HepG2 (cell line): Measurements from ENCODE around the gene CDH13. TPM values are rescaled to one million over a fixed set of nuclear protein-coding genes. Genes with fewer than 3 reads are reported as not detected.

Source experiments
- HINFP ChIP-seq: sonication (generic); formaldehyde crosslinking; IDR thresholded peaks from 2 replicates; pipeline ENCODE4 v1.4.0; 2020; ENCODE audit warnings: low read depth, mild to moderate bottlenecking, missing genetic modification reagents
- MAF1 ChIP-seq: sonication (generic); formaldehyde crosslinking; IDR thresholded peaks from 2 replicates; pipeline ENCODE4 v1.5.0; 2020; ENCODE audit warnings: missing genetic modification reagents, borderline replicate concordance
- PAXIP1 ChIP-seq: sonication (generic); formaldehyde crosslinking; conservative IDR thresholded peaks from 2 replicates; pipeline ENCODE4 v1.4.0; 2020; ENCODE audit warnings: mild to moderate bottlenecking, missing genetic modification reagents, moderate library complexity
- POGK ChIP-seq: sonication (generic); formaldehyde crosslinking; conservative IDR thresholded peaks from 2 replicates; pipeline ENCODE4 v1.8.0; 2022; ENCODE audit warnings: mild to moderate bottlenecking, moderate library complexity, missing genetic modification reagents
- REPIN1 ChIP-seq: sonication (generic); formaldehyde crosslinking; IDR thresholded peaks from 2 replicates; pipeline ENCODE4 v1.8.0; 2022; ENCODE audit warnings: missing genetic modification reagents, low read depth, mild to moderate bottlenecking, borderline replicate concordance
- RXRB ChIP-seq: IDR thresholded peaks from 2 replicates; pipeline ENCODE4 v1.6.1; 2016; ENCODE audit warnings: borderline replicate concordance, missing genetic modification reagents, missing compliant biosample characterization
- SMARCC2 ChIP-seq: fragments of 450-650 bp; IDR thresholded peaks from 2 replicates; pipeline ENCODE4 v1.6.1; 2017; ENCODE audit warnings: antibody characterized with exemption, mild to moderate bottlenecking
- SNAPC2 ChIP-seq: sonication (generic); formaldehyde crosslinking; IDR thresholded peaks from 2 replicates; pipeline ENCODE4 v1.8.1; 2022; ENCODE audit warnings: mild to moderate bottlenecking, missing genetic modification reagents
- TEAD2 ChIP-seq: sonication (generic); formaldehyde crosslinking; IDR thresholded peaks from 2 replicates; pipeline ENCODE4 v1.9.0; 2021; ENCODE audit warnings: missing genetic modification reagents
- ZFP91 ChIP-seq: sonication (generic); formaldehyde crosslinking; IDR thresholded peaks from 2 replicates; pipeline ENCODE4 v1.9.0; 2022; ENCODE audit warnings: missing genetic modification reagents, mild to moderate bottlenecking, borderline replicate concordance
- ZNF281 ChIP-seq: sonication (generic); formaldehyde crosslinking; IDR thresholded peaks from 2 replicates; pipeline ENCODE4 v1.4.0; 2020; ENCODE audit warnings: missing genetic modification reagents, borderline replicate concordance
- ZNF329 ChIP-seq: sonication (generic); formaldehyde crosslinking; IDR thresholded peaks from 2 replicates; pipeline ENCODE4 v1.9.0; 2021; ENCODE audit warnings: low read depth, mild to moderate bottlenecking, missing genetic modification reagents
- ZNF414 ChIP-seq: sonication (generic); formaldehyde crosslinking; IDR thresholded peaks from 2 replicates; pipeline ENCODE4 v1.5.0; 2020; ENCODE audit warnings: missing genetic modification reagents
- ZNF446 ChIP-seq: sonication (generic); formaldehyde crosslinking; IDR thresholded peaks from 2 replicates; pipeline ENCODE4 v1.5.0; 2020; ENCODE audit warnings: mild to moderate bottlenecking, missing genetic modification reagents
- ZNF569 ChIP-seq: sonication (generic); formaldehyde crosslinking; IDR thresholded peaks from 2 replicates; pipeline ENCODE4 v1.5.0; 2020; ENCODE audit warnings: mild to moderate bottlenecking, missing genetic modification reagents, moderate library complexity, borderline replicate concordance
- ZNF614 ChIP-seq: IDR thresholded peaks from 2 replicates; pipeline ENCODE4 v1.6.1; 2018; ENCODE audit warnings: missing biosample characterization, missing genetic modification reagents, inconsistent platforms, borderline replicate concordance
- polyA plus RNA-seq, 8 experiments: library from polyadenylated mRNA; depleted of rRNA in 3 of 8; stranded (reverse) in 7 of 8; unstranded in 1 of 8; fragments of >200 nt; fragmentation: Illumina TruSeq in 4 of 8; extraction: Trizol in 4 of 8; gene quantifications; 2 replicates each; pipeline versions ENCODE4 v1.2.1 to v1.2.3, GENCODE V29; 2011 to 2016; ENCODE audit warnings: low read depth in 4 of 8, missing spikeins in 1 of 8, mixed read lengths in 1 of 8; ENCODE audit not compliant: insufficient read depth in 1 of 8
- total RNA-seq, 5 experiments: library from RNA; depleted of rRNA; stranded (reverse); fragments of >200 nt; fragmentation: Illumina TruSeq; extraction: Trizol; gene quantifications; 2 replicates each; pipeline ENCODE4 v1.2.3, GENCODE V29; 2016; ENCODE audit warnings: low read depth in 1 of 5

CDH13 gene
- total and polyA plus RNA-seq, 2 of the 13 experiments (the other 11 are each of a cell fraction or from before 2014, with no cell fraction given), result not detected

- TF ChIP-seq PAXIP1 (CRISPR knock-in tag), result no peak
- TF ChIP-seq POGK, result no peak
- TF ChIP-seq ZNF446 (CRISPR knock-in tag), result no peak
- TF ChIP-seq ZNF329, result no peak
- no peak for TF ChIP-seq ZNF614
- TF ChIP-seq ZNF414 (CRISPR knock-in tag), result no peak
- no peak for TF ChIP-seq ZFP91 (CRISPR knock-in tag)
- TF ChIP-seq SMARCC2, result no peak
- TF ChIP-seq TEAD2 (CRISPR knock-in tag), result no peak
- TF ChIP-seq ZNF569 (CRISPR knock-in tag), result no peak
- no peak for TF ChIP-seq SNAPC2
- no peak for TF ChIP-seq HINFP (CRISPR knock-in tag)
- no peak for TF ChIP-seq REPIN1
- TF ChIP-seq RXRB (CRISPR knock-in tag), result no peak
- no peak for TF ChIP-seq MAF1 (CRISPR knock-in tag)
- TF ChIP-seq ZNF281 (CRISPR knock-in tag), result no peak
These were observed 272.2 kb downstream of the CDH13 start (continued) for GRCh38 chr16:82899006-82899405.
